H1 (cell line): ENCODE measurements around the gene CHRNG. TPM values are rescaled to one million over a fixed set of nuclear protein-coding genes. Genes with fewer than 3 reads are reported as not detected.

Source experiments
- CTCF ChIA-PET: fragments of 300-600 bp; sonication (Branson Sonifier 250); formaldehyde crosslinking; loops from one replicate; lab custom pipeline; 2021; ENCODE audit not compliant: partially characterized antibody; lab: Charles Lee
- POLR2A ChIA-PET: fragments of 300-600 bp; sonication (Branson Sonifier 250); formaldehyde crosslinking; loops from one replicate; lab custom pipeline; 2021; ENCODE audit warnings: inconsistent platforms; ENCODE audit not compliant: partially characterized antibody; lab: Charles Lee
- DNase-seq, 2 experiments: peaks; one replicate each; pipeline versions ENCODE4 v3.0.0 to v3.0.0-alpha.2; 2010 to 2022; ENCODE audit warnings: low spot score in 2 of 2, low read depth in 1 of 2, mixed read lengths in 1 of 2
- FAIRE-seq: peaks from 2 replicates; lab custom pipeline; 2011; peaks lifted over from hg19 to GRCh38; lab: Jason Lieb, UNC
- H2AFZ ChIP-seq: 2 replicates; pipeline ENCODE4 v1.8.1; 2012; ENCODE audit warnings: low read length, inconsistent platforms
- H2AK5ac ChIP-seq: 2 replicates; pipeline ENCODE4 v1.6.1; 2013; ENCODE audit warnings: low read depth, low read length
- H2BK120ac ChIP-seq: replicated peaks from 2 replicates; pipeline ENCODE3; 2013; ENCODE audit warnings: low read depth, low read length, inconsistent platforms
- H2BK12ac ChIP-seq: 2 replicates; pipeline ENCODE4 v1.6.1; 2013; ENCODE audit warnings: low read depth, low read length
- H2BK15ac ChIP-seq: 2 replicates; pipeline ENCODE4 v1.6.1; 2013; ENCODE audit warnings: low read length
- H2BK20ac ChIP-seq: 2 replicates; pipeline ENCODE4 v1.6.1; 2013; ENCODE audit warnings: low read length
- H2BK5ac ChIP-seq: 2 replicates; pipeline ENCODE4 v1.6.1; 2013; ENCODE audit warnings: low read depth, low read length
- H3K14ac ChIP-seq: 2 replicates; pipeline ENCODE4 v1.6.1; 2013; ENCODE audit warnings: inconsistent platforms; ENCODE audit not compliant: insufficient read length
- H3K18ac ChIP-seq: 2 replicates; pipeline ENCODE4 v1.6.1; 2013; ENCODE audit warnings: low read length; ENCODE audit errors: extremely low read depth
- H3K23ac ChIP-seq: 2 replicates; pipeline ENCODE4 v1.6.1; 2013; ENCODE audit warnings: inconsistent platforms; ENCODE audit not compliant: insufficient read length
- H3K23me2 ChIP-seq: 2 replicates; pipeline ENCODE4 v1.6.1; 2013; ENCODE audit warnings: low read depth, low read length
- H3K27ac ChIP-seq: 2 replicates; pipeline ENCODE4 v1.6.1; 2011; ENCODE audit warnings: low read depth, low read length, inconsistent platforms
- H3K27me3 ChIP-seq, 4 experiments: replicated peaks in 1 of 4; 1 replicate in 1 of 4; 2 replicates in 3 of 4; pipeline versions ENCODE4 v1.6.1 to v1.8.1; 2011 to 2013; ENCODE audit warnings: low read length in 3 of 4, mild to moderate bottlenecking in 3 of 4, inconsistent platforms in 2 of 4, mixed read lengths in 2 of 4, moderate library complexity in 1 of 4; ENCODE audit not compliant: control insufficient read depth in 3 of 4, insufficient read depth in 3 of 4; ENCODE audit errors: extremely low read depth in 1 of 4
- H3K36me3 ChIP-seq, 4 experiments: 2 replicates each; pipeline versions ENCODE4 v1.6.1 to v1.8.1; 2011 to 2013; ENCODE audit warnings: mild to moderate bottlenecking in 4 of 4, low read length in 3 of 4, moderate library complexity in 2 of 4, control low read depth in 1 of 4, inconsistent platforms in 1 of 4; ENCODE audit not compliant: insufficient read depth in 4 of 4, control insufficient read depth in 2 of 4
- H3K4ac ChIP-seq: replicated peaks from 2 replicates; pipeline ENCODE3; 2013; ENCODE audit warnings: low read length, low read depth, mixed read lengths, inconsistent platforms; ENCODE audit not compliant: insufficient read length
- H3K4me1 ChIP-seq, 4 experiments: replicated peaks in 1 of 4; 1 replicate in 1 of 4; 2 replicates in 3 of 4; pipeline versions ENCODE4 v1.6.1 to v1.8.1; 2011 to 2013; ENCODE audit warnings: low read length in 3 of 4, inconsistent platforms in 2 of 4, mixed read lengths in 1 of 4; ENCODE audit not compliant: insufficient read depth in 4 of 4, control insufficient read depth in 3 of 4
- H3K4me2 ChIP-seq, 2 experiments: 2 replicates each; pipeline versions ENCODE4 v1.6.1 to v1.8.1; 2011 to 2013; ENCODE audit warnings: low read depth in 2 of 2, low read length in 2 of 2, control low read depth in 1 of 2, inconsistent platforms in 1 of 2, mild to moderate bottlenecking in 1 of 2; ENCODE audit not compliant: insufficient read depth in 1 of 2
- H3K4me3 ChIP-seq, 4 experiments: fragments of 200-600, 300-600 bp in 1 of 4; sonication (generic), shearing (Covaris generic), sonication (Bioruptor Twin) in 1 of 4; 2 replicates each; pipeline versions ENCODE4 v1.5.1 to v1.8.1; 2011 to 2016; ENCODE audit warnings: low read length in 4 of 4, low read depth in 3 of 4, control low read depth in 2 of 4, inconsistent platforms in 2 of 4, mild to moderate bottlenecking in 2 of 4, mixed read lengths in 1 of 4, moderate library complexity in 1 of 4; ENCODE audit not compliant: insufficient read depth in 2 of 4; ENCODE audit errors: extremely low read depth in 1 of 4
- H3K56ac ChIP-seq: replicated peaks from 2 replicates; pipeline ENCODE3; 2013; ENCODE audit warnings: low read depth, mild to moderate bottlenecking, mixed read lengths, low read length, inconsistent platforms; ENCODE audit not compliant: insufficient read length
- H3K79me1 ChIP-seq: 2 replicates; pipeline ENCODE4 v1.6.1; 2013; ENCODE audit warnings: low read depth, low read length, control low read depth
- H3K79me2 ChIP-seq, 2 experiments: 2 replicates each; pipeline versions ENCODE4 v1.6.1 to v1.8.1; 2012 to 2013; ENCODE audit warnings: low read length in 2 of 2, mild to moderate bottlenecking in 2 of 2, inconsistent platforms in 1 of 2; ENCODE audit not compliant: insufficient read depth in 2 of 2, control insufficient read depth in 1 of 2
- H3K9ac ChIP-seq, 4 experiments: replicated peaks in 1 of 4; 1 replicate in 1 of 4; 2 replicates in 3 of 4; pipeline versions ENCODE4 v1.6.1 to v1.8.1; 2011 to 2013; ENCODE audit warnings: low read depth in 3 of 4, low read length in 3 of 4, control low read depth in 2 of 4, mild to moderate bottlenecking in 2 of 4, moderate library complexity in 2 of 4, inconsistent platforms in 1 of 4; ENCODE audit errors: extremely low read depth in 1 of 4
- H3K9me3 ChIP-seq, 2 experiments: 2 replicates each; pipeline versions ENCODE4 v1.6.1 to v1.8.1; 2012 to 2013; ENCODE audit warnings: mild to moderate bottlenecking in 2 of 2, moderate library complexity in 2 of 2, control low read depth in 1 of 2, inconsistent platforms in 1 of 2, low read depth in 1 of 2, low read length in 1 of 2, mixed read lengths in 1 of 2; ENCODE audit not compliant: insufficient read depth in 2 of 2
- H4K20me1 ChIP-seq, 2 experiments: replicated peaks in 1 of 2; 2 replicates each; pipeline versions ENCODE3 to v1.8.1; 2011 to 2013; ENCODE audit warnings: inconsistent platforms in 2 of 2, low read length in 2 of 2, mild to moderate bottlenecking in 1 of 2; ENCODE audit not compliant: insufficient read depth in 2 of 2, control insufficient read depth in 1 of 2
- H4K5ac ChIP-seq: 2 replicates; pipeline ENCODE4 v1.6.1; 2013; ENCODE audit warnings: low read length, low read depth, mixed read lengths, inconsistent platforms; ENCODE audit not compliant: insufficient read length
- H4K8ac ChIP-seq: 2 replicates; pipeline ENCODE4 v1.8.0; 2013; ENCODE audit warnings: mild to moderate bottlenecking, moderate library complexity, low read length, inconsistent platforms; ENCODE audit not compliant: insufficient read depth; ENCODE audit errors: extremely low read depth
- H4K91ac ChIP-seq: replicated peaks from 2 replicates; pipeline ENCODE3; 2013; ENCODE audit warnings: low read length, mixed read lengths, inconsistent platforms; ENCODE audit not compliant: insufficient read length
- SIRT6 ChIP-seq: IDR thresholded peaks from one replicate; pipeline ENCODE4 v1.7.1; 2012; ENCODE audit warnings: low read length, inconsistent platforms
- WGBS, 2 experiments: shearing (Covaris generic) in 1 of 2; methylation state at CpG; one replicate each; pipeline versions ENCODE4 v1.1.6 to v1.1.7; 2013 to 2015; ENCODE audit warnings: low lambda C conversion rate in 2 of 2, mixed read lengths in 2 of 2, inconsistent platforms in 1 of 2, low coverage in 1 of 2, missing lambda C conversion rate in 1 of 2; ENCODE audit not compliant: insufficient replicate concordance in 2 of 2, insufficient coverage in 1 of 2, insufficient read length in 1 of 2; ENCODE audit errors: extremely low coverage in 1 of 2, missing lambda C conversion rate in 1 of 2; 5-methylcytosine and 5-hydroxymethylcytosine counted together
- polyA plus RNA-seq, 7 experiments: library from polyadenylated mRNA; depleted of rRNA in 3 of 7; stranded (reverse) in 5 of 7; unstranded in 2 of 7; fragments of >200 nt in 5 of 7; fragments of 200-250 nt in 2 of 7; gene quantifications; 1 replicate in 5 of 7; 2 replicates in 1 of 7; 4 replicates in 1 of 7; pipeline versions ENCODE4 v1.2.1 to v1.2.3, GENCODE V29; 2011 to 2013; ENCODE audit warnings: missing spikeins in 2 of 7, mixed read lengths in 2 of 7
- total RNA-seq: library from RNA; stranded (reverse); fragmentation: NEBNext Ultra II Directional; extraction: Animal tissue kit (Norgen Biotek cat#: 25700); gene quantifications from 2 replicates; pipeline ENCODE4 v1.2.1, GENCODE V29; 2021

Gene CHRNG
- total and polyA plus RNA-seq, 2 of the 8 experiments (the other 6 are each of a cell fraction or from before 2014, with no cell fraction given) = 0.05 TPM; not detected in 1

DNA sequence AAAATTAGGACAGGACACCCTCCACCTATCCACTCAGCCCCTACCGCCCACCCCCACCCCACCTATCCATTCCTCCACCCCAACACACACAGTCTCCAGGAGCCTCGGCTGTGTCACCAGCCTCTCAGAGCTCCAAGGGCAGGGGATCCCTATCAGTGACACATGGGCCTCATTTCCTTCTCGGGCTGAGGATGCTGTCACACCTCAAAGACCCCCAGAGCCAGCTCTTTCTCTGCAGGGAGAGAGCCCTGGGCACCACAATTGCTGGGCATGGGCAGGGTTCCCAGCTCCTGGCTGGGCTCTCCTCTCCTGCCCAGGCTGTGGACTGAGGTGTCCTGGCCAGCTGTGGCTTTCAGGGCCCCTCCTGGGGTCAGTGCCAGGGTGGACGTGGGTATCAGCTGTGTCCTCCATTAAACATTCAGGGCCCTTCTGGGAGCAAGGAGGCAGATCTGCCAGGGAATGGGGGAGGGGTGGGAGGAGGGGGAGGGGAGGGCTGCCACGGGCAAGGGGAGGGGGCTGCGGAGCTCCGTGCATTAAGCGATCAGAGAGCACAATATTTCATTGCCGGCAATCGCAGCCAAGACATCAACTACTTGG lies 37.6 kb upstream of the CHRNG start:
- Histone ChIP-seq H3K27me3 (peaks cover 15 to 45% (median 39%) of the 10 kb centered on the region in 4 experiments), H2BK5ac (no peak overlapping the region), H2AFZ (no peak overlapping the region), H2BK15ac (no peak overlapping the region), H3K56ac (peak overlapping the region; percentile 12), H2AK5ac (0 out of 2 replicates have a peak overlapping the region, but pooled peaks have one; percentile 39), H4K8ac (no peak overlapping the region), H4K91ac (no peak overlapping the region), H3K23ac (no peak overlapping the region), H3K18ac (peak overlapping the region; percentile 83), H3K4ac (no peak overlapping the region), H4K20me1 (peaks cover 0 to 2% of the 10 kb centered on the region in 2 experiments), H2BK12ac (no peak overlapping the region), H3K4me3 (peak overlapping the region; percentile 18 to 84 (median 46); a peak in 5 of 8 replicates), H3K4me1 (peaks cover 0 to 35% (median 18%) of the 10 kb centered on the region in 4 experiments; a peak in 6 of 7 replicates), H3K23me2 (peaks cover 12% of the 10 kb centered on the region), H2BK120ac (no peak overlapping the region), H3K79me1 (no peaks in the 10 kb centered on the region), H3K27ac (no peak overlapping the region), H3K9ac (no peak overlapping the region), H3K4me2 (peak overlapping the region; percentile 100), H2BK20ac (peak overlapping the region; percentile 86; the same call in 1 of the 2 replicates), H3K14ac (no peak overlapping the region), H4K5ac (peak overlapping the region; percentile 48), H3K79me2 (no peaks in the 10 kb centered on the region), H3K36me3 (no peaks in the 10 kb centered on the region), H3K9me3 (no peaks in the 10 kb centered on the region)
- 54% methylated on average over 3 of the region's 10 CpGs; no CpG with 5 or more reads in 1 of the 2 experiments for WGBS, 2 experiments
- CTCF ChIA-PET = interaction anchor here (0.6 to 2.9 kb wide), 11 partner anchors 10 to 131 kb away, joined by 3 to 13 read pairs (median 4); no protein-coding TSS in a partner anchor
- DNase-seq = no peak
- FAIRE-seq = no peak
- POLR2A ChIA-PET = interaction anchor here (0.9 to 1.3 kb wide), 2 partner anchors 10 to 19 kb away, joined by 3 to 4 read pairs; partner anchors contain the start of gene PRSS56
- TF ChIP-seq SIRT6 = no peak
